ENCODE results near the gene RNF157. TPM values are rescaled to one million over a fixed set of nuclear protein-coding genes. Genes with fewer than 3 reads are reported as not detected.

RNF157 gene
- total and polyA plus RNA-seq, 9 of the 15 experiments (the other 6 are each of a cell fraction or from before 2014, with no cell fraction given), result 8.1 to 31.7 (median 20.8) TPM

- TF ChIP-seq HDAC8 (tag; IDR thresholded peaks at IDR 0.05), result no peak
- TF ChIP-seq, protein P1, sequence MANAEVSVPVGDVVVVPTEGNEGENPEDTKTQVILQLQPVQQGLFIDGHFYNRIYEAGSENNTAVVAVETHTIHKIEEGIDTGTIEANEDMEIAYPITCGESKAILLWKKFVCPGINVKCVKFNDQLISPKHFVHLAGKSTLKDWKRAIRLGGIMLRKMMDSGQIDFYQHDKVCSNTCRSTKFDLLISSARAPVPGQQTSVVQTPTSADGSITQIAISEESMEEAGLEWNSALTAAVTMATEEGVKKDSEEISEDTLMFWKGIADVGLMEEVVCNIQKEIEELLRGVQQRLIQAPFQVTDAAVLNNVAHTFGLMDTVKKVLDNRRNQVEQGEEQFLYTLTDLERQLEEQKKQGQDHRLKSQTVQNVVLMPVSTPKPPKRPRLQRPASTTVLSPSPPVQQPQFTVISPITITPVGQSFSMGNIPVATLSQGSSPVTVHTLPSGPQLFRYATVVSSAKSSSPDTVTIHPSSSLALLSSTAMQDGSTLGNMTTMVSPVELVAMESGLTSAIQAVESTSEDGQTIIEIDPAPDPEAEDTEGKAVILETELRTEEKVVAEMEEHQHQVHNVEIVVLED (CRISPR knock-in tag; IDR thresholded peaks at IDR 0.05), result no peak
- TF ChIP-seq HDGF (IDR thresholded peaks at IDR 0.05), result 0 out of 2 replicates have a peak, but pooled peaks have one; percentile 44
- no peak for TF ChIP-seq KDM2B (CRISPR knock-in tag; IDR thresholded peaks at IDR 0.05)
- TF ChIP-seq, protein P2, sequence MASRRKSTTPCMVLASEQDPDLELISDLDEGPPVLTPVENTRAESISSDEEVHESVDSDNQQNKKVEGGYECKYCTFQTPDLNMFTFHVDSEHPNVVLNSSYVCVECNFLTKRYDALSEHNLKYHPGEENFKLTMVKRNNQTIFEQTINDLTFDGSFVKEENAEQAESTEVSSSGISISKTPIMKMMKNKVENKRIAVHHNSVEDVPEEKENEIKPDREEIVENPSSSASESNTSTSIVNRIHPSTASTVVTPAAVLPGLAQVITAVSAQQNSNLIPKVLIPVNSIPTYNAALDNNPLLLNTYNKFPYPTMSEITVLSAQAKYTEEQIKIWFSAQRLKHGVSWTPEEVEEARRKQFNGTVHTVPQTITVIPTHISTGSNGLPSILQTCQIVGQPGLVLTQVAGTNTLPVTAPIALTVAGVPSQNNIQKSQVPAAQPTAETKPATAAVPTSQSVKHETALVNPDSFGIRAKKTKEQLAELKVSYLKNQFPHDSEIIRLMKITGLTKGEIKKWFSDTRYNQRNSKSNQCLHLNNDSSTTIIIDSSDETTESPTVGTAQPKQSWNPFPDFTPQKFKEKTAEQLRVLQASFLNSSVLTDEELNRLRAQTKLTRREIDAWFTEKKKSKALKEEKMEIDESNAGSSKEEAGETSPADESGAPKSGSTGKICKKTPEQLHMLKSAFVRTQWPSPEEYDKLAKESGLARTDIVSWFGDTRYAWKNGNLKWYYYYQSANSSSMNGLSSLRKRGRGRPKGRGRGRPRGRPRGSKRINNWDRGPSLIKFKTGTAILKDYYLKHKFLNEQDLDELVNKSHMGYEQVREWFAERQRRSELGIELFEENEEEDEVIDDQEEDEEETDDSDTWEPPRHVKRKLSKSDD (conservative IDR thresholded peaks at IDR 0.05; ENCODE audit: low read length), result no peak
- TF ChIP-seq ZNF232 (CRISPR knock-in tag; IDR thresholded peaks at IDR 0.05), result no peak
- no peak for TF ChIP-seq KAT7 (CRISPR knock-in tag; IDR thresholded peaks at IDR 0.05; ENCODE audit: borderline replicate concordance)
- no peak for TF ChIP-seq PPARD (CRISPR knock-in tag; IDR thresholded peaks at IDR 0.05)
- TF ChIP-seq ZNF75A (CRISPR knock-in tag; IDR thresholded peaks at IDR 0.05), result no peak
- TF ChIP-seq, protein P3, sequence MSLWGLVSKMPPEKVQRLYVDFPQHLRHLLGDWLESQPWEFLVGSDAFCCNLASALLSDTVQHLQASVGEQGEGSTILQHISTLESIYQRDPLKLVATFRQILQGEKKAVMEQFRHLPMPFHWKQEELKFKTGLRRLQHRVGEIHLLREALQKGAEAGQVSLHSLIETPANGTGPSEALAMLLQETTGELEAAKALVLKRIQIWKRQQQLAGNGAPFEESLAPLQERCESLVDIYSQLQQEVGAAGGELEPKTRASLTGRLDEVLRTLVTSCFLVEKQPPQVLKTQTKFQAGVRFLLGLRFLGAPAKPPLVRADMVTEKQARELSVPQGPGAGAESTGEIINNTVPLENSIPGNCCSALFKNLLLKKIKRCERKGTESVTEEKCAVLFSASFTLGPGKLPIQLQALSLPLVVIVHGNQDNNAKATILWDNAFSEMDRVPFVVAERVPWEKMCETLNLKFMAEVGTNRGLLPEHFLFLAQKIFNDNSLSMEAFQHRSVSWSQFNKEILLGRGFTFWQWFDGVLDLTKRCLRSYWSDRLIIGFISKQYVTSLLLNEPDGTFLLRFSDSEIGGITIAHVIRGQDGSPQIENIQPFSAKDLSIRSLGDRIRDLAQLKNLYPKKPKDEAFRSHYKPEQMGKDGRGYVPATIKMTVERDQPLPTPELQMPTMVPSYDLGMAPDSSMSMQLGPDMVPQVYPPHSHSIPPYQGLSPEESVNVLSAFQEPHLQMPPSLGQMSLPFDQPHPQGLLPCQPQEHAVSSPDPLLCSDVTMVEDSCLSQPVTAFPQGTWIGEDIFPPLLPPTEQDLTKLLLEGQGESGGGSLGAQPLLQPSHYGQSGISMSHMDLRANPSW (CRISPR knock-in tag; IDR thresholded peaks at IDR 0.05), result no peak
- no peak for TF ChIP-seq VEZF1 (CRISPR knock-in tag; IDR thresholded peaks at IDR 0.05)
- no peak for TF ChIP-seq CREBBP (IDR thresholded peaks at IDR 0.05; ENCODE audit: low read depth, low read length)
- TF ChIP-seq ZNF384 (IDR thresholded peaks at IDR 0.05; ENCODE audit: low read depth, low read length), result no peak
- TF ChIP-seq SMARCE1 (IDR thresholded peaks at IDR 0.05), result no peak
- TF ChIP-seq MNT (conservative IDR thresholded peaks at IDR 0.05), result no peak
- TF ChIP-seq ZNF140 (CRISPR knock-in tag; IDR thresholded peaks at IDR 0.05), result no peak
- no peak for TF ChIP-seq SRSF9 (IDR thresholded peaks at IDR 0.05; ENCODE audit: borderline replicate concordance, low read depth, low read length)
- TF ChIP-seq ZSCAN32 (CRISPR knock-in tag; IDR thresholded peaks at IDR 0.05), result no peak
Measured at GRCh38 chr17:76278952-76279741, 38.9 kb upstream of the RNF157 start (continued).
